Endometrium (tissue), 2 donors: ENCODE measurements around the gene GOLGA1.
"Not testable (repeated sequence)": the region's sequence is repeated elsewhere in the genome, so short reads cannot be mapped to it uniquely, and the experiment has no call there.

Experiments
- FAIRE-seq: peaks from 2 replicates; lab custom pipeline; 2012; peaks lifted over from hg19 to GRCh38; lab: Jason Lieb, UNC
- donor health status: control.
- donor health status: control.

Gene GOLGA1

DNA sequence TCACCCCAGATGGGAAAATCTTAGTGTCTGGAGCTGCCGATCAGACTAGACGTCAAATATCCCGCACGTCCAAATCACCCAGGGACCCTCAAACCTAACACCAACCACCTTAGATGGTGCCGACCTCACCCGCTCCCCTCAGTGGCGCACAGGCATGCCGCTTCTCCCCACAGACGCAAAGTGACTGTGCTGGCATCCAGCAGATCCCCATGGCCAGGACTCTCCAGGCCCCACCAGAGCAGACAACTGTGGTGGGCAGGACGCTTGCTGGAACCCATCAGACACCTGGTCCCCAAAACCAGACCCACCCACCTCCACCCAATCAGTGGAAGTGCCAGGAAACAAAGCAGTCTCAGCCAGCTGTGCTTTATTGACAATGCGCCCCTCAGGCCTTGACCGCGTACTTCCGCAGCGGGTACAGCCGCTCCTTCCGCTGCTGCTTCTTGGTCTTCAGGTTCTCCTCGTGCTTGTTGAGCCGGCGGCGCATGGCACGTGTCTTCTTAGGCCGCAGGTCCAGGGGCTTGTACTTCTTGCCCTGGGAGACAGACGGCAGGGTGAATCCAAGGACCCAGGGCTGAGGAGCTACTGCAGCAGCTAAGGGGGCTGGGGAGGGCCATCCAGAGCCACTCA lies 83.2 kb downstream of the GOLGA1 start:
- FAIRE-seq: no peak

DNA sequence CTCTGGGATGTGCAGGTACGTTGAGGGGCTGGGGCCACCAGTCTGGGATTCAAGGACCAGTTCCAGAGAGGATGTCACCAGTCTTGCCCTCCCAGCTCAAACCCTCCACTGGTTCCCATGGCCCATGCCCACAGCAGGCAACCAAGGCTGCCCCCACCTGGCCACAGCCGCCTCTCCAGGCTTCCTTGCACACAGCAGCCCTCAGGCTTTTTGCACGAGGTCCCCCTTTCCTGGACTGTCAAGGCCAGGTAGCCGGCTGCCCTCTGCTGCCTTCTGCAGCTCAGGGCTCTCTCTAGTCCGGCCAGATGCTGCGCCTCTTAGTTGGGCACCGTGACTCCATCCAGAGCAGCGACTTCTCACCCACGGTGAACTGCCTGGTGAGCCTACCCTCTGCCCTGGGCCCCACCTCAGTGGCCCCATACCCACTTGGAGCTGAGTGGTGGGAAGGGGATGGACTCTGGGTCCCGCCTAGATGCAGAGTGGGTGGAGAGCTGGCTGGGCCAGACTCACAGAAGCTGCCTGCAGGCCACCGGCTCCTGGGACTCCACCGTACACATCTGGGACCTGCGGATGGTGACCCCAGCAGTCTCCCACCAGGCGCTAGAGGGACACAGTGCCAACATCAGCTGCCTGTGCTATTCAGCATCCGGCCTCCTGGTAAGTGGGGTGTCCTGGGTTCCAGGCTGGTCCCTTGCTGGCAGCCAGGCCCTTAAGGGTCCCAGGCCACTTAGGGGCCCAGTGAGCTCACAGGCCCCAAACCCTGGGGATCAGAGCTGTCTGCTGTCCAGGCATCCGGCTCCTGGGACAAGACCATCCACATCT lies 84.7 kb downstream of the GOLGA1 start:
- FAIRE-seq: no peak

DNA sequence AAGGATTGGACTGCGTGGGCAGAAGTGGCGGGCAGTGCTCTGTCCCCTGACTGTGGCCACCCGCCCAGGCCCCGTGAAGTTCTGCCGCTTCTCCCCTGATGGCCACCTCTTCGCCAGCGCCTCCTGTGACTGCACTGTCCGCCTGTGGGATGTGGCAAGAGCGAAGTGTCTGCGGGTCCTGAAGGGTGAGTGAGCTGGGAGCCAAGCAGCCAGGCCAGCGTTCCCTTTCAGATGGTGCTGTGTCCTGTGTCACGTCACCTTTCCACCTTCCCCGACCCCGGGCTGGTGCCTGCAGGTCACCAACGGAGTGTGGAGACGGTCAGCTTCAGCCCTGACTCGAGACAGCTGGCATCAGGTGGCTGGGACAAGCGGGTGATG lies 85.3 kb downstream of the GOLGA1 start:
- FAIRE-seq: no peak

DNA sequence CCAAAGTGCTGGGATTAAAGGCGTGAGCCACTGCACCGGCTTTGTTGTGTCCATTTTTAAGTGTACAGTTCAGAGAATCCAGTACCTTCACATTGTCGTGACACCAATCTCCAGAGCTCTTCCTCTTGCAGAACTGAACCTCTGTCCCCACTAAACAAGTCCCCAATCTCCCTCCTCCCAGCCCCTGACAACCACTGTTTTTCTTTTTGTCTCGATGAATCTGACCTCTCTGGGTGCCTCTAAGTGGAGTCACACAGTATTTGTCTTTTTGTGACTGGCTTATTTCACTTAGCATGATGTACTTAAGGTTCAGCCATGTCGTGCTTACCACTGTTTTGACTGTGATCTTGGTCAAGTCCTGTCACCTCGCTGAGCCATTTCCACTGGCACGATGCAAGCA lies 86.1 kb downstream of the GOLGA1 start:
- no peak for FAIRE-seq

DNA sequence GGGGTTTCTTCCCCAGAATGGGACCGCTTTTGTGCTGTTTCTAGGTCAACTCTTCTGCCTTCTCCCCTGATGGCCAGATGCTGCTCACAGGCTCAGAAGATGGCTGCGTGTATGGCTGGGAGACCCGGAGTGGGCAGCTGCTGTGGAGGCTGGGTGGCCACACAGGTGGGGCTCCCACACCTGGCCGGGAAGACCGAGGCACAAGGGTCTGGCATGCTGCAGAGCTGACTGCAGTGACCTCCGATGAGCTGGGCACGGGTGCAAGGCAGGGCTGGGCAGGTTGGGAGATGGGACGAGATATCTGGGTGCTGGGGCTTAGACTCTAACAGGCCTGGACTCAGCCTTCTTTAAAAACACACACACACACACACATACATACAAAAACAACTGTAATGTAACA lies 86.7 kb downstream of the GOLGA1 start:
- FAIRE-seq: no peak

DNA sequence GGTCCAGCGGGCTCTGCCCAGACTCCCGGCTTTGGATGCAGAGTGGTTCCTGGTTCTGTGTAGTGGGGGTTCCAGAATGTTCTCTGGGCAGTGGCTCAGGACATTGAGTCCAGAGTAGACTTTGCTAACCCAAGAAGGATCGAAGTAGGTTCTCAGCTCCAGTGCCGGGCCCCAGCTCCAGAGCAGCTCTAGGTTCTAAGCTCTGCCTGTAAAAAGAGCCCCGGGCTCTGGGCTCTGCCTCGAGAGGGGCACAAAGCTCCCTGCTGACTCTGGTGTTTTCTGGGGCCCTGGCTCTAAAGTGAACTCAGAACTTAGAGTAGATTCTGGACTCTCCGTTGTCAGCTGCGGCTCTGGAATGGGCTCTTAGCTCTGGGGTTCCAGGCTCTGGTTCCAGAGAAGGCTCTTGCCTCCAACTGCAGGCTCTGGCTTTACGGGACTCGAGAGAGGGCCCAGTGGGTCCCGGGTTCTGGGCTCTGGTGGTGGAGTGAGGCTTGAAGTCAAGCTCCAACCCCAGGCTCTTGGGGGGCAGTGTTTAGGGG lies 87.2 kb downstream of the GOLGA1 start:
- no peak for FAIRE-seq

DNA sequence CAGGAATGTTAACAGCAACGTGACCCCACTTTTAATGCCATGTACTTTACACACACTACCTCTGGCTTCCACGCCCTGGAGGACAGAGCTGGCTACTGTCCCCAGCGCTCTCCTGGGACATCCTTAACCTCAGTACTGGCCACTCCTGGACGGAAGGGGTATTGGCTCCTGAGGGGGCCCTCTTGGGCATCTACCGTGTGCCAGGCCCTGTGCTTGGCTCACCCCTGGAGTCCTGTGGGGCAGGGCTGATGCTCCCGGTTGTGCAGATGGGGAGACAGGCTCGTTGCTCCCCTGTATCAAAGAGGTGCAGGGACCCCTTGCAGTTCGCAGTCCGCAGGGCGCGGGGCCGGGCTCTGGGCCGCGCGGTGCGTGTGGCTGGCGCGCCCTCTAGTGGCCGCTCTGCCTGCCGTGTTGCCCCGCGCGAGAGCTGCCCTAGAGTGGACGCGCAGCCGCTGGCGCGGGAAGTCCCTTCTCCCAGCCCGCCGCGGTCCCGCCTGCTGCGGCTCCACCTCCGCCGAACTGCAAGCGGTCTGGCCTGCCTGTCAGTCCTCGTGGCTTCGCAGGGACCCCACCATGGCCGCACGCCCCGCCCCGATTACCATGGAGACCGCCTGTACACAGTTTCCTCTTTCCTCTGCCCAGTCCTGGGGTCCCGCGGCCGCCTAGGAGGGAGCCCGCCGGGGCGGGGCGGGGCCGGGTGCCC lies 87.9 kb downstream of the GOLGA1 start, which contains the start of gene WDR38:
TSS of gene WDR38 (plus strand) at position 632 of the 703 bp plus-strand sequence. CDS start 72 bp downstream, outside the sequence.
- no peak for FAIRE-seq

DNA sequence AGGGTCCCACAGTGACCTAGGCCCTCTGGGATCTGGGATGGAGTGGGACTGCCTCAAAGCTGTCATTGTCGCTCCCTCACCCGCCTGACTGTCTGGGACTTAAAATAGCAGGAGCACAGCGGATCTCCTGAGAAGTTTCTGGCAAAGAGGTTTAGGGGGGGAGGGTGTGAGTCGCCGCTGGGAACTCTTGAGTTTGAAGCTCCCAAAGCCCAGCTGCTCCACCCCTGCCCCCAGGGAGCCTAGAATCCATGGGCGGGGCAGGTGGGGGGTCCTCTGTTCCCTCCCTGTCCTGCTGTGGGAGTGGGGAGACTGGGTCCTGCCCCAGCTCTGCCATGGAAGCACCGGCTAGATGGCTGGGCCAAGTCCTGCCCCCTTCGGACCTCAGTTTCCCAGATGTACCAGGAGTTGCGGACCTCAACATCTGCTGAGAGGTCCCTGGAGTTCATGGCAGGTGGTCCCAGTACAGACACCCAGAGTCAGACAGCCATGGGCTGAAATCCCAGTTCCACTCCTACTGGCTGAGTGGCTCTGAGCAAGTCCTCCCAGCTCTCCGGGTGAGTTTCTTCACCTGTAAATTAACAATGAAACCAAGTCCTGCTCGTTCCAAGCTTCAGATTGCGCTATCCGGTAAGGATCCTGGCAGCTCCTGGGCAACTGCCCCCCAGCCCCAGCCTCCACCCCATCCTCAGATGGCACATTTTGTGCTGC lies 88.6 kb downstream of the GOLGA1 start:
- no peak for FAIRE-seq

DNA sequence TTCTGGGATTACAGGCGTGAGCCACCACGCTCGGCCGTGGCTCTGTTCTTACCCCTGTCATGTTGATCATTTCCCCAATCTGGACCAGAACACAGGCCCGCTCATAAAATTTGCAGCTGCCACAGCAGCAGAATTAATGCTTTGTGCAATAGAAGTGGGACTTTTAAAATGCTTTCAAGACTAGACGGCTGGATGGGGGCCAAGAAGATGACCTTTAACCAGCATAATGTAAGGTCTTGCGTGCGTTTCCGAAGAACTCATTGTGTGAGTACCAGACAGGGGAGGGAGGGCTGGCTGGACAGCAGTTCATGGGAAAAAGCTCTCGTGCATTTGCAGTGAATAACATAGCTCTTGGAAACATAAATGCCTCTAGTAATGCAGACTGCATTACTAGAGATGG lies 91.1 kb downstream of the GOLGA1 start:
- FAIRE-seq: no peak

DNA sequence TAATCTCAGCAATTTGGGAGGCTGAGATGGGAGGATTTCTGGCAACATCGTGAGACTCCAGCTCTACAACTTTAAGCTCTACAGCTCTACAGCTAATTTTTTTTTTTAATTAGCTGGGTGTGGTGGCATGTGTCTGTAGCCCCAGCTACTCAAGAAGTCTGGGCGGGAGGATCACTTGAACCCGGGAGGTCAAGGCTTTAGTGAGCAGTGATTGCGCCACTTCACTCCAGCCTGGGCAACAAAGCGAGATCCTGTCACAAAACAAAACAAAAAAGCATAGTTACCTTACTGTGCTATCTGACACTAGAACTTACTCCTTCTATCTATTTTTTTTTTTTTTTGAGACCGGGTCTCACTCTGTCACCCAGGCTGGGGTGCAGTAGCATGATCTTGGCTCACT lies 93.9 kb downstream of the GOLGA1 start:
- FAIRE-seq: no peak

DNA sequence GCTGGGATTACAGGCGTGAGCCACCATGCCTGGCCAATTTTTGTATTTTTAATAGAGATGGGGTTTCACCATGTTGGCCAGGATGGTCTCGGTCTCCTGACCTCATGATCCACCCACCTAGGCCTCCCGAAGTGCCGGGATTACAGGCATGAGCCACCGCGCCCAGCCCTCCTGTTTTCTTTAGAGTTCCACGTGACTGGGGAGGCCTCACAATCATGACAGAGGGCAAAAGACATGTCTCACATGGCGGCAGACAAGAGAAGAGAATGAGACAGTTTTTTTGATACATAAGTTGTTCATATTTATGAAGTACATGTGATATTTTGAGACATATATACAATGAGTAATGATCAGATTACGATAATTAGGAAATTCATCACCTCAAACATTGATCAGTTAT lies 94.4 kb downstream of the GOLGA1 start:
- not testable (repeated sequence) for FAIRE-seq

DNA sequence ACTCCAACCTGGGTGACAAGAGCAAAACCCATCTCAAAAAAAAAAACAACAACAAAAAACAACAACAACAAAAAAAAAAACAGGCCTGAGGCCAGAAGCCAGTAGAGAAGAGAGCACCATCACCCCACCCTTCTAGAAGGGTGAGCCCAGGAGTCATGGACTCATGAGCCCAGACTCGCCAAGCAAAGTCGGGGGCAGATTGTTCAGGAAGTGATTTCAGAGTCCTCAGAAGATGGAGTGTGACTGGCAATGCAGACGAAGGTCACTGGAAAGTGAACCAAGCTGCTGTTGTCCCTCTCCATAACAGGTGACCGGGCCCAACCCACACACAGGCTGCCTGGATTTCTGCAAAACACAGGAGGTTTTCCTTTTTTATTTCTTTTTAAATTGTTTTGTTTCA lies 96.6 kb downstream of the GOLGA1 start:
- FAIRE-seq: no peak

DNA sequence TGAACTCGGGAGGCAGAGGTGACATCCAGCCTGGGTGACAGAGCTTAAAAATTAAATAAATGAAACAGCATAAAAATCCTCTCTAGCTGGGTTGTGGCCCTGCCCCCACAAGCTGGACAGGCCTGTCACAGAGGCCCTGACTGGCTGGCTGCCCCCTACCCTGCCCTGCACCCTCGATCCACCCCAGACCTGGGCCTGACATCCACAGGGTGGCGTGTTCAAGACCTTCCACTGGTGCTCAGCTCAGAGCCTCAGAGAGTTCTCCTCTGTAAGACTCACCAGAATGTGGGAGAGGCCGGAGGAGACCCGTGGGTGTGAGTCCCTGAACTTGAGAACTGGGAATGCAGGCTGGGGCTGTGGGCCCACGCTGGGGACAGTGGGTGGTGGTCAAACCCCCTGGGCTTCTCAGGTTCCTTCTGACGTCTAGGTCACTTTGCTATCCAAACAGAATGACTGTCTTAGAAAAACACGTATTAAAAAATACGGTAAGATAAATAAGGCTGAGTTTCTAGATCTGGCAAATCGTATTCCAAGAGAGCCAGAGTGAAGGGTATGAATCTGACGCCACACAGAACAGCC lies 97.3 kb downstream of the GOLGA1 start:
- no peak for FAIRE-seq

DNA sequence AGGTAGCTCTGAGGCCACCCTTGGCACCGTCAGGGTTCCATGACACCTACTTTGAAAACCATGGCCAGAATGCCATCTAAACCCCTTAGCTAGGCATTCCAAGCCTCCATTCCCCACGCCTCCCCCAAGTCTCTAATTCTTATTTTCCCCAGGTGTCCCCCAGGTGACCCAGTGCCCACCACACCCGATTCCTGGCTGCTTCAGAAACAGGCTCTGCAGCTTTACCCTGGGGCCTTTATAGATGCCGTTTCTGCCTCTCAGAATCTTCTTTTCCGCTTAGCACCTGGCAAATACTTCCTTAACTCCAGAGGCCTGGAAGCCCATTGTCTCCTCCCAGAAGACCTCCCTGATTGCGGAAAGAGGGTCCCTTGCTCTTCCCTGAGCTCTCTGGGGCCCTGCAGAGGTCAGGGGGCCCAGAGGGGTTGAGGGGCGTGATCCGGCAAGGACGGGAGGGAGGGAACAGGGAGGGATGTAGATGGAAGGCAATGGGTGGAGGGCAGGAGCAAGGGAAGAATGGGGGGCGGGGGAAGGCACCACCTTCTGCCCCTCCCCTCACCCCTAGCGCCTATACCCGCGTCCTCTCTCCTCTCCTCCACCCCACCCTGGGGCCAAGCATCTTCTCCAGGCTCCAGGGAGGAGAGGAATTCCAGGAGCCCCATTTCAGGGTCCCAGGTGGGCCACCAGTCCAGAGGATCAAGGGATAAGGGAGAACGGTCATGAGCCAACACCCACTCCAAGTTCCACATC lies 99.6 kb downstream of the GOLGA1 start:
- no peak for FAIRE-seq

DNA sequence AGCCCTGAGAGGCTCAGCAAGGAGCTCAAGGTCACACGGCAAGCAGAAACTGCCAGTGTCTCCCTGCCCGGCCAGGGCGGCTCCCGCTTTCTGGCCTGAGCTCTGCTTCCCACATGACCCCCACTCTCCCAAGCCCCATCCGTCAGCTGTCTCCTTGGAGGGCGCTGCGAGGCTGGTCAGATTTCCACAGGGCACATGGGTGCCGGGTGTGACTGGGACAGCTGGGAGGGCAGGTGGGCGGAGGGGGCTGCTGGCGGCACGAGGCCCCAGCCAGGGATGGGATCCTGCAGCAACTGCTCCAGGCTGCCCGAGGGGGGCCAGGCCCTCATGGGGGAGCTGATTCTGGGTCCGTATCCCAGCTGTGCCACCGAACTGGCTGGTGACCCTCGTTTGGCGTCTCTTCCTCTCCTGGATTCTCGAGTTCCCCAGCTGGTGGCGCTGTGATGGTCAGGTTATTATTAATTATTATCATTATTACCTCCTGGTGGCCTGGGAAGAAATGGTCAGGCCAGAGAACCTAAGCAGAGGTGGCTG lies 100.5 kb downstream of the GOLGA1 start:
- no peak for FAIRE-seq

DNA sequence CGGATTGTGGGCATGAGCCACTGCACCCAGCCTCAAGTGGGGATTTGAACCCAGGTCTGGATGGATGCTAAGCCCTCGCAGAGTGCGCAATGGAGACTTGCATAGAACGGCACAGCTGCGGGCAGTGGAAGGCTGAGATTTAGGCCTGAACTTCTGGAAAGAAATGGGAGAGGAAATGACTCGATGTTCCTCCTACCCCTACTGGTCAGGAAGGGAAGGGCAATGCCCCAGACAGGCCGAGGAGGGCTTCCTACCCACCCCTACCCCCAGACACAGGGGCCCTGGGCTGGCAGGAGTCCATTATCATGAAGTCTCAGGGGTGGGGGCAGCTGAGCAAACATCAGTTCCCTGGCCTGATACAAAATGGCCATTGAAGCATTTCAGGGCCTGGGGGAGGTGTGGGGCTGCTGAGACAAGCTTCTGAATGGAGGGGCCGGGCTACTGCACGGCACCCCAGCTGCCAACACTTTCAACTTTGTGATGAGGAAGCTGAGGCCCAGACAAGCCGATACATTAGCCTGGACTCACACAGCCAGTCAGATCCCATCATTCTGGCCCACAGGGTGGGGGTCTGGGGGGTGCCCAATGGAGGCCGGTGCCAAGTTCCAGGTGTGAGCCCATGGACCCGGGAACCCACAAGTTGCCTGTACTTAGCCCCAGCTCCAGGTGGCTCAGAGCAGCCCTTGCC lies 101.1 kb downstream of the GOLGA1 start:
- no peak for FAIRE-seq

DNA sequence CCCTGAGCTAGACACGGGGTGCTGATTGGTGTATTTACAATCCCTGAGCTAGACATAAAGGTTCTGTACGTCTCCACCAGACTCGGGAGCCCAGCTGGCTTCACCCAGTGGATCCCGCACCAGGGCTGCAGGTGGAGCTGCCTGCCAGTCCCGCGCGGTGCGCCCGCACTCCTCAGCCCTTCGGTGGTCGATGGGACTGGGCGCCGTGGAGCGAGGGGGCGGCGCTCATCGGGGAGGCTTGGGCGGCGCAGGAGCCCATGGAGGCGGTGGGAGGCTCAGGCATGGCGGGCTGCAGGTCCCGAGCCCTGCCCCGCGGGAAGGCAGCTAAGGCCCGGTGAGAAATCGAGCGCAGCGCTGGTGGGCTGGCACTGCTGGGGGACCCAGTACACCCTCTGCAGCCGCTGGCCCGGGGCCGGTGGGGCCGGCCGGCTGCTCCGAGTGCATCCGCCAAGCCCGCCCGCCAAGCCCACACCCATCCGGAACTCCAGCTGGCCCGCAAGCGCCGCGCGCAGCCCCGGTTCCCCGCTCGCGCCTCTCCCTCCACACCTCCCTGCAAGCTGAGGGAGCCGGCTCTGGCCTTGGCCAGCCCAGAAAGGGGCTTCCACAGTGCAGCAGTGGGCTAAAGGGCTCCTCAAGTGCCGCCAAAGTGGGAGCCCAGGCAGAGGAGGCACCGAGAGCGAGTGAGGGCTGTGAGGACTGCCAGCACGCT lies 102.2 kb downstream of the GOLGA1 start:
- not testable (repeated sequence) for FAIRE-seq

DNA sequence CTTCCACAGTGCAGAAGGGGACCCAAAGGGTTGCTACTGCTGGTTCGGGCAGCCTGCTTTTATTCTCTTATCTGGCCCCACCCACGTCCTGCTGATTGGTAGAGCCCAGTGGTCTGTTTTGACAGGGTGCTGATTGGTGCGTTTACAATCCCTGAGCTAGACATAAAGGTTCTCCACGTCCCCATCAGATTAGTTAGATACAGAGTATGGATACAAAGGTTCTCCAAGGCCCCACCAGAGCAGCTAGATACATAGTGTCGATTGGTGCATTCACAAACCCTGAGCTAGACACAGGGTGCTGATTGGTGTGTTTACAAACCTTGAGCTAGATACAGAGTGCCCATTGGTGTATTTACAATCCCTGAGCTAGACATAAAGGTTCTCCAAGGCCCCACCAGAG lies 102.8 kb downstream of the GOLGA1 start:
- not testable (repeated sequence) for FAIRE-seq

DNA sequence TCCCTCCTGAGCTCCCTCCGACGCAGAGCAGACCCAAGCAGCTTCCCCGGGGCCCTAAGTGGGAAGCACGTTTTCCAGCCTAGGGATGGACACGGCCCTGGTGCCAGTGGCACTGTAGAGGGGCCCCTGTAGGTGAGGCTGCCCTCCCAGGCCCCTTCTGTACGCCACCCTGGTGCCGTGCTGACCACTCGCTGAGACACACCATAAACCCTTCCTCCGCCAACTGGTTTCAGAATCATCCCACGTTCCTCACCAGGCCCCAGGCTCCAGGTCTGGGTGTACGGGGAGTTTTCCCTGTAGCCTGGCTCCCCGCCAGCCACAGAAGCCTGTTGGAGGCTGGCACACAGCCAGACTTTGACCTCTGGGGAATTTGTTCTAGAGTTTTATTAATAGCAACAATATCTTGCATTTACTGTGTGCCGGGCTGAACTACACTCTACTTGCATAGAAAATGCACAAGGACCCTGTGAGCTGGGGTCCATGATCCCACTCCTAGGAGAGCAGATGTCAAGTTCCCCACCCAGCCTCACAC lies 105.8 kb downstream of the GOLGA1 start:
- no peak for FAIRE-seq
